ENCODE measurements around the gene ACBD4. TPM values are rescaled to one million over a fixed set of nuclear protein-coding genes. Genes with fewer than 3 reads are reported as not detected.

ACBD4 gene
- total and polyA plus RNA-seq, 2 of the 13 experiments (the other 11 are each of a cell fraction or from before 2014, with no cell fraction given), result 16.1 to 26.9 TPM

DNA sequence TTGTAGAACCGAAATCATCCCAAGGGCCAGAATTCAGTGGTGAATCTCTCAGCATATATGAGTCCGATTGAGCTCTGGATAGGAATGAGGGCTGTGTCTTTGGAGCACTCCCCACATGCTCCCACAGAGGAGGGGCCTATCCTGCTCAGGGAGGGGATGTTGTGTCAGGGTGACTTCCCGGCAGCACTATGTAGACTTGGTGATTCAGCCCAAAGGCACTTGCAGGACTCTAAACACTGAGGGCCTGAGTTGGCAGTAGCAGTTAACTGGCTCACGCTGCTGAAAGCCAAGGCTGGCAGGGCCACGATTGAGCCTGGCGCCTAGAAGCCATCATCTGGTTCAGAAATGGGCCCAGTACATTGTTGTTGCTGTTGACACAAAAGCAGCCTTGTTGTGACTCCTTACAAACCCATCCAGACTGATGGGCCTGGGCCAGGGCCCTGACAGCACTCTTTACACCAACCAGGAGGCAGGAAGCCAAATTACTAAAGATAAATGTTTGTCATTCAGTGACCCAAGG lies 42.5 kb upstream of the ACBD4 start (continued):
- TF ChIP-seq ELF3 (CRISPR knock-in tag; IDR thresholded peaks at IDR 0.05), result 0 out of 2 replicates have a peak, but pooled peaks have one; percentile 18
- TF ChIP-seq TEAD3 (CRISPR knock-in tag; optimal IDR thresholded peaks at IDR 0.05; ENCODE audit: borderline replicate concordance), result peak; percentile 74
- TF ChIP-seq FOSL2 (CRISPR knock-in tag; IDR thresholded peaks at IDR 0.05), result peak; percentile 98
- peak; percentile 74 for TF ChIP-seq SAP130 (CRISPR knock-in tag; IDR thresholded peaks at IDR 0.05; ENCODE audit: low read depth)
- no peak for TF ChIP-seq MIXL1 (CRISPR knock-in tag; IDR thresholded peaks at IDR 0.05)
- TF ChIP-seq, protein P1, sequence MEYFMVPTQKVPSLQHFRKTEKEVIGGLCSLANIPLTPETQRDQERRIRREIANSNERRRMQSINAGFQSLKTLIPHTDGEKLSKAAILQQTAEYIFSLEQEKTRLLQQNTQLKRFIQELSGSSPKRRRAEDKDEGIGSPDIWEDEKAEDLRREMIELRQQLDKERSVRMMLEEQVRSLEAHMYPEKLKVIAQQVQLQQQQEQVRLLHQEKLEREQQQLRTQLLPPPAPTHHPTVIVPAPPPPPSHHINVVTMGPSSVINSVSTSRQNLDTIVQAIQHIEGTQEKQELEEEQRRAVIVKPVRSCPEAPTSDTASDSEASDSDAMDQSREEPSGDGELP (IDR thresholded peaks at IDR 0.05; ENCODE audit: borderline replicate concordance, low read depth), result peak; percentile 17; the same call in 1 of the 2 replicates
- 0 out of 2 replicates have a peak, but pooled peaks have one; percentile 7 for TF ChIP-seq NFE2L2 (IDR thresholded peaks at IDR 0.05; ENCODE audit: low read length)
- peak; percentile 65; the same call in 1 of the 2 replicates for TF ChIP-seq ZBTB38 (CRISPR knock-in tag; IDR thresholded peaks at IDR 0.05)
- peak; percentile 58 for TF ChIP-seq FOXA3 (CRISPR knock-in tag; IDR thresholded peaks at IDR 0.05)
- no peak for TF ChIP-seq NFE2L1 (CRISPR knock-in tag; IDR thresholded peaks at IDR 0.05; ENCODE audit: borderline replicate concordance)
- 0 out of 2 replicates have a peak, but pooled peaks have one; percentile 34 for TF ChIP-seq IRF2 (CRISPR knock-in tag; IDR thresholded peaks at IDR 0.05)
- TF ChIP-seq FOSL1 (CRISPR knock-in tag; IDR thresholded peaks at IDR 0.05; ENCODE audit: borderline replicate concordance), result peak; percentile 82
- peak; percentile 21; the same call in 1 of the 2 replicates for TF ChIP-seq CBX5 (CRISPR knock-in tag; IDR thresholded peaks at IDR 0.05; ENCODE audit: borderline replicate concordance)
- peak; percentile 40 for TF ChIP-seq RARA (CRISPR knock-in tag; IDR thresholded peaks at IDR 0.05)
- no peak for TF ChIP-seq NR2F6 (IDR thresholded peaks at IDR 0.05)
- TF ChIP-seq NR2F6 (CRISPR knock-in tag; IDR thresholded peaks at IDR 0.05), result 0 out of 2 replicates have a peak, but pooled peaks have one; percentile 28
- no peak for TF ChIP-seq ELF1 (CRISPR knock-in tag; IDR thresholded peaks at IDR 0.05)
- peak; percentile 70; the same call in 1 of the 3 replicates for TF ChIP-seq MXI1 (IDR thresholded peaks at IDR 0.05; ENCODE audit: borderline replicate concordance, low read depth, low read length)
- TF ChIP-seq JUN (CRISPR knock-in tag; IDR thresholded peaks at IDR 0.05), result 0 out of 2 replicates have a peak, but pooled peaks have one; percentile 27
- TF ChIP-seq, protein P2, sequence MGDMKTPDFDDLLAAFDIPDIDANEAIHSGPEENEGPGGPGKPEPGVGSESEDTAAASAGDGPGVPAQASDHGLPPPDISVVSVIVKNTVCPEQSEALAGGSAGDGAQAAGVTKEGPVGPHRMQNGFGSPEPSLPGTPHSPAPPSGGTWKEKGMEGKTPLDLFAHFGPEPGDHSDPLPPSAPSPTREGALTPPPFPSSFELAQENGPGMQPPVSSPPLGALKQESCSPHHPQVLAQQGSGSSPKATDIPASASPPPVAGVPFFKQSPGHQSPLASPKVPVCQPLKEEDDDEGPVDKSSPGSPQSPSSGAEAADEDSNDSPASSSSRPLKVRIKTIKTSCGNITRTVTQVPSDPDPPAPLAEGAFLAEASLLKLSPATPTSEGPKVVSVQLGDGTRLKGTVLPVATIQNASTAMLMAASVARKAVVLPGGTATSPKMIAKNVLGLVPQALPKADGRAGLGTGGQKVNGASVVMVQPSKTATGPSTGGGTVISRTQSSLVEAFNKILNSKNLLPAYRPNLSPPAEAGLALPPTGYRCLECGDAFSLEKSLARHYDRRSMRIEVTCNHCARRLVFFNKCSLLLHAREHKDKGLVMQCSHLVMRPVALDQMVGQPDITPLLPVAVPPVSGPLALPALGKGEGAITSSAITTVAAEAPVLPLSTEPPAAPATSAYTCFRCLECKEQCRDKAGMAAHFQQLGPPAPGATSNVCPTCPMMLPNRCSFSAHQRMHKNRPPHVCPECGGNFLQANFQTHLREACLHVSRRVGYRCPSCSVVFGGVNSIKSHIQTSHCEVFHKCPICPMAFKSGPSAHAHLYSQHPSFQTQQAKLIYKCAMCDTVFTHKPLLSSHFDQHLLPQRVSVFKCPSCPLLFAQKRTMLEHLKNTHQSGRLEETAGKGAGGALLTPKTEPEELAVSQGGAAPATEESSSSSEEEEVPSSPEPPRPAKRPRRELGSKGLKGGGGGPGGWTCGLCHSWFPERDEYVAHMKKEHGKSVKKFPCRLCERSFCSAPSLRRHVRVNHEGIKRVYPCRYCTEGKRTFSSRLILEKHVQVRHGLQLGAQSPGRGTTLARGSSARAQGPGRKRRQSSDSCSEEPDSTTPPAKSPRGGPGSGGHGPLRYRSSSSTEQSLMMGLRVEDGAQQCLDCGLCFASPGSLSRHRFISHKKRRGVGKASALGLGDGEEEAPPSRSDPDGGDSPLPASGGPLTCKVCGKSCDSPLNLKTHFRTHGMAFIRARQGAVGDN (CRISPR knock-in tag; IDR thresholded peaks at IDR 0.05), result peak; percentile 74
- no peak for TF ChIP-seq HIVEP1 (CRISPR knock-in tag; IDR thresholded peaks at IDR 0.05)
- peak; percentile 81 for TF ChIP-seq ZNF263 (CRISPR knock-in tag; IDR thresholded peaks at IDR 0.05)
- TF ChIP-seq BCL6 (CRISPR knock-in tag; IDR thresholded peaks at IDR 0.05), result no peak
- TF ChIP-seq ZNF878 (CRISPR knock-in tag; IDR thresholded peaks at IDR 0.05), result 0 out of 2 replicates have a peak, but pooled peaks have one; percentile 44
- peak; percentile 43; the same call in 1 of the 2 replicates for TF ChIP-seq HMG20A (CRISPR knock-in tag; IDR thresholded peaks at IDR 0.05; ENCODE audit: borderline replicate concordance)
- TF ChIP-seq, protein P3, sequence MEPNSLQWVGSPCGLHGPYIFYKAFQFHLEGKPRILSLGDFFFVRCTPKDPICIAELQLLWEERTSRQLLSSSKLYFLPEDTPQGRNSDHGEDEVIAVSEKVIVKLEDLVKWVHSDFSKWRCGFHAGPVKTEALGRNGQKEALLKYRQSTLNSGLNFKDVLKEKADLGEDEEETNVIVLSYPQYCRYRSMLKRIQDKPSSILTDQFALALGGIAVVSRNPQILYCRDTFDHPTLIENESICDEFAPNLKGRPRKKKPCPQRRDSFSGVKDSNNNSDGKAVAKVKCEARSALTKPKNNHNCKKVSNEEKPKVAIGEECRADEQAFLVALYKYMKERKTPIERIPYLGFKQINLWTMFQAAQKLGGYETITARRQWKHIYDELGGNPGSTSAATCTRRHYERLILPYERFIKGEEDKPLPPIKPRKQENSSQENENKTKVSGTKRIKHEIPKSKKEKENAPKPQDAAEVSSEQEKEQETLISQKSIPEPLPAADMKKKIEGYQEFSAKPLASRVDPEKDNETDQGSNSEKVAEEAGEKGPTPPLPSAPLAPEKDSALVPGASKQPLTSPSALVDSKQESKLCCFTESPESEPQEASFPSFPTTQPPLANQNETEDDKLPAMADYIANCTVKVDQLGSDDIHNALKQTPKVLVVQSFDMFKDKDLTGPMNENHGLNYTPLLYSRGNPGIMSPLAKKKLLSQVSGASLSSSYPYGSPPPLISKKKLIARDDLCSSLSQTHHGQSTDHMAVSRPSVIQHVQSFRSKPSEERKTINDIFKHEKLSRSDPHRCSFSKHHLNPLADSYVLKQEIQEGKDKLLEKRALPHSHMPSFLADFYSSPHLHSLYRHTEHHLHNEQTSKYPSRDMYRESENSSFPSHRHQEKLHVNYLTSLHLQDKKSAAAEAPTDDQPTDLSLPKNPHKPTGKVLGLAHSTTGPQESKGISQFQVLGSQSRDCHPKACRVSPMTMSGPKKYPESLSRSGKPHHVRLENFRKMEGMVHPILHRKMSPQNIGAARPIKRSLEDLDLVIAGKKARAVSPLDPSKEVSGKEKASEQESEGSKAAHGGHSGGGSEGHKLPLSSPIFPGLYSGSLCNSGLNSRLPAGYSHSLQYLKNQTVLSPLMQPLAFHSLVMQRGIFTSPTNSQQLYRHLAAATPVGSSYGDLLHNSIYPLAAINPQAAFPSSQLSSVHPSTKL (CRISPR knock-in tag; IDR thresholded peaks at IDR 0.05), result peak; percentile 61
